HepG2 (cell line): ENCODE data around the gene LOC128125822.

Source experiments
- CEBPG ChIP-seq: IDR thresholded peaks from 2 replicates; pipeline ENCODE4 v1.6.1; 2016
- EEA1 ChIP-seq: sonication (generic); formaldehyde crosslinking; IDR thresholded peaks from 2 replicates; pipeline ENCODE4 v1.5.1; 2020; ENCODE audit warnings: mild to moderate bottlenecking, missing genetic modification reagents, borderline replicate concordance
- ELF1 ChIP-seq: sonication (generic); formaldehyde crosslinking; IDR thresholded peaks from 2 replicates; pipeline ENCODE4 v1.4.0; 2020; ENCODE audit warnings: missing genetic modification reagents
- KDM5B ChIP-seq: sonication (generic); formaldehyde crosslinking; IDR thresholded peaks from 2 replicates; pipeline ENCODE4 v1.4.0; 2020; ENCODE audit warnings: missing genetic modification reagents, mild to moderate bottlenecking, borderline replicate concordance
- NFKB2 ChIP-seq: sonication (generic); formaldehyde crosslinking; IDR thresholded peaks from 2 replicates; pipeline ENCODE4 v1.4.0; 2020; ENCODE audit warnings: missing genetic modification reagents, borderline replicate concordance
- RARA ChIP-seq: IDR thresholded peaks from 2 replicates; pipeline ENCODE4 v1.6.1; 2016; ENCODE audit warnings: missing genetic modification reagents, missing compliant biosample characterization
- SMARCE1 ChIP-seq: fragments of 450-650 bp; IDR thresholded peaks from 2 replicates; pipeline ENCODE4 v1.6.1; 2017; ENCODE audit warnings: borderline replicate concordance
- TRIM24 ChIP-seq: sonication (generic); formaldehyde crosslinking; IDR thresholded peaks from 2 replicates; pipeline ENCODE4 v1.8.0; 2022; ENCODE audit warnings: mild to moderate bottlenecking, missing genetic modification reagents
- ZNF546 ChIP-seq: sonication (generic); formaldehyde crosslinking; conservative IDR thresholded peaks from 2 replicates; pipeline ENCODE4 v1.8.1; 2023; ENCODE audit warnings: mild to moderate bottlenecking, missing genetic modification reagents
- ZNF772 ChIP-seq: sonication (generic); formaldehyde crosslinking; IDR thresholded peaks from 2 replicates; pipeline ENCODE4 v1.5.0; 2020; ENCODE audit warnings: mild to moderate bottlenecking, missing genetic modification reagents
- ZNF773 ChIP-seq: sonication (generic); formaldehyde crosslinking; IDR thresholded peaks from 2 replicates; pipeline ENCODE4 v1.4.0; 2020; ENCODE audit warnings: missing genetic modification reagents, borderline replicate concordance
- TF ChIP-seq, protein P1 (sequence below): sonication (generic); formaldehyde crosslinking; IDR thresholded peaks from 2 replicates; pipeline ENCODE4 v1.8.1; 2023; ENCODE audit warnings: mild to moderate bottlenecking, missing genetic modification reagents, borderline replicate concordance
- TF ChIP-seq, protein P2 (sequence below): IDR thresholded peaks from 2 replicates; pipeline ENCODE4 v1.4.0; 2020; ENCODE audit warnings: mild to moderate bottlenecking, missing genetic modification reagents
- TF ChIP-seq, protein P3 (sequence below): sonication (generic); formaldehyde crosslinking; IDR thresholded peaks from 2 replicates; pipeline ENCODE4 v1.8.1; 2023; ENCODE audit warnings: mild to moderate bottlenecking, inconsistent platforms, moderate library complexity, missing genetic modification reagents, borderline replicate concordance
- TF ChIP-seq, protein P4 (sequence below): sonication (generic); formaldehyde crosslinking; IDR thresholded peaks from 2 replicates; pipeline ENCODE4 v1.5.1; 2020; ENCODE audit warnings: mild to moderate bottlenecking, missing genetic modification reagents, borderline replicate concordance
- TF ChIP-seq, protein P5 (sequence below): sonication (generic); formaldehyde crosslinking; conservative IDR thresholded peaks from 2 replicates; pipeline ENCODE4 v1.5.0; 2020; ENCODE audit warnings: missing genetic modification reagents
- TF ChIP-seq, protein P6 (sequence below): sonication (generic); formaldehyde crosslinking; IDR thresholded peaks from 2 replicates; pipeline ENCODE4 v1.5.0; 2020; ENCODE audit warnings: missing genetic modification reagents
- TF ChIP-seq, protein P7 (sequence below): sonication (generic); formaldehyde crosslinking; IDR thresholded peaks from 2 replicates; pipeline ENCODE4 v1.9.0; 2022; ENCODE audit warnings: missing genetic modification reagents, mild to moderate bottlenecking, borderline replicate concordance

Gene LOC128125822

DNA sequence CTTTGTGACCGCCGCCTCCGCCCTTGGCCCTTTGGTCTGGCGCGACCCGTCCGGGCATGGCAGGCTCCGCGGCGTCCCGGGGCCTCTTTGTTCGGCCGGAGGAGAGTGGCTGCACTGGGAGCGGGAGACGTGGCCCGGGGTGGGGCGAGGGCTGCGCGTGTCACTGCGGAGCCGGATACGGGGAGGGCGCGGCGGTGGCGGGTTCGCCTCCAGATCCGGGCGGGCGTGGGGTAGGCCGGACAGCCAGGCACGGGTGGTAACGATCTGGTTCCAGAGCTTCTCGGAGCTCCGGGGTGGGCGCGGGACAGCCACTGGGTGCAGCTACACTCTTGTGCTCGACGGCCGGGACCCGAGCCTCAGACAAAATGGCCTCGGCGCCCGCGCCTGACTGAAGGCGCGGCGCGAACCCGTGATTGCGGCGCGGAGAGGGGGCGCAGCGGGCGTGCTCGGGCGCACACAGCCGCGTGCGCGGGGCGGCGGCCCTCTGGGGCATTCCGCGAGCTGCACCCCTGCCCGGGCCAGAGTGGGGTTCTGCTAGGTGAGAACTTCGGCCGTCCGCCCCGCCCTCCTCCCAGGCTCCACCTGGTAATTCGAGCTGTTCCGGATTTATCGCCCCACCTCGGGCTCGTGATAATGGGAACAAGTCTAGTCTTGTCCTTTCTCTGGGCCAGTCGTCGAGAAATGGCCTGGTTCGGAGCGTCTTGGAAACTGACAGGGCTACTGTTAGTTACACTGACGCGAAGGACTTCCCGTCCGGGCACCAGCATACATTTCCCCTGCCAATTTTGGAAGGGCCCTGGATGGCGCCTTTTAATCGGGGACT is 1.0 kb downstream of the LOC128125822 start (continued):
- TF ChIP-seq, protein P1, sequence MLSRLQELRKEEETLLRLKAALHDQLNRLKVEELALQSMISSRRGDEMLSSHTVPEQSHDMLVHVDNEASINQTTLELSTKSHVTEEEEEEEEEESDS (CRISPR knock-in tag) = peak; percentile 52; the same call in 1 of the 2 replicates
- no peak for TF ChIP-seq ZNF773 (CRISPR knock-in tag)
- no peak; the same call in none of the 2 replicates for TF ChIP-seq ZNF546 (CRISPR knock-in tag)
- no peak; the same call in 1 of the 2 replicates for TF ChIP-seq CEBPG
- no peak for TF ChIP-seq SMARCE1
- TF ChIP-seq, protein P2, sequence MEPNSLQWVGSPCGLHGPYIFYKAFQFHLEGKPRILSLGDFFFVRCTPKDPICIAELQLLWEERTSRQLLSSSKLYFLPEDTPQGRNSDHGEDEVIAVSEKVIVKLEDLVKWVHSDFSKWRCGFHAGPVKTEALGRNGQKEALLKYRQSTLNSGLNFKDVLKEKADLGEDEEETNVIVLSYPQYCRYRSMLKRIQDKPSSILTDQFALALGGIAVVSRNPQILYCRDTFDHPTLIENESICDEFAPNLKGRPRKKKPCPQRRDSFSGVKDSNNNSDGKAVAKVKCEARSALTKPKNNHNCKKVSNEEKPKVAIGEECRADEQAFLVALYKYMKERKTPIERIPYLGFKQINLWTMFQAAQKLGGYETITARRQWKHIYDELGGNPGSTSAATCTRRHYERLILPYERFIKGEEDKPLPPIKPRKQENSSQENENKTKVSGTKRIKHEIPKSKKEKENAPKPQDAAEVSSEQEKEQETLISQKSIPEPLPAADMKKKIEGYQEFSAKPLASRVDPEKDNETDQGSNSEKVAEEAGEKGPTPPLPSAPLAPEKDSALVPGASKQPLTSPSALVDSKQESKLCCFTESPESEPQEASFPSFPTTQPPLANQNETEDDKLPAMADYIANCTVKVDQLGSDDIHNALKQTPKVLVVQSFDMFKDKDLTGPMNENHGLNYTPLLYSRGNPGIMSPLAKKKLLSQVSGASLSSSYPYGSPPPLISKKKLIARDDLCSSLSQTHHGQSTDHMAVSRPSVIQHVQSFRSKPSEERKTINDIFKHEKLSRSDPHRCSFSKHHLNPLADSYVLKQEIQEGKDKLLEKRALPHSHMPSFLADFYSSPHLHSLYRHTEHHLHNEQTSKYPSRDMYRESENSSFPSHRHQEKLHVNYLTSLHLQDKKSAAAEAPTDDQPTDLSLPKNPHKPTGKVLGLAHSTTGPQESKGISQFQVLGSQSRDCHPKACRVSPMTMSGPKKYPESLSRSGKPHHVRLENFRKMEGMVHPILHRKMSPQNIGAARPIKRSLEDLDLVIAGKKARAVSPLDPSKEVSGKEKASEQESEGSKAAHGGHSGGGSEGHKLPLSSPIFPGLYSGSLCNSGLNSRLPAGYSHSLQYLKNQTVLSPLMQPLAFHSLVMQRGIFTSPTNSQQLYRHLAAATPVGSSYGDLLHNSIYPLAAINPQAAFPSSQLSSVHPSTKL (CRISPR knock-in tag) = peak; percentile 36; the same call in 1 of the 2 replicates
- TF ChIP-seq, protein P3, sequence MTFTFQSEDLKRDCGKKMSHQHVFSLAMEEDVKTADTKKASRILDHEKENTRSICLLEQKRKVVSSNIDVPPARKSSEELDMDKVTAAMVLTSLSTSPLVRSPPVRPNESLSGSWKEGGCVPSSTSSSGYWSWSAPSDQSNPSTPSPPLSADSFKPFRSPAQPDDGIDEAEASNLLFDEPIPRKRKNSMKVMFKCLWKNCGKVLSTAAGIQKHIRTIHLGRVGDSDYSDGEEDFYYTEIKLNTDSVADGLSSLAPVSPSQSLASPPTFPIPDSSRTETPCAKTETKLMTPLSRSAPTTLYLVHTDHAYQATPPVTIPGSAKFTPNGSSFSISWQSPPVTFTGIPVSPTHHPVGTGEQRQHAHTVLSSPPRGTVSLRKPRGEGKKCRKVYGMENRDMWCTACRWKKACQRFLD (CRISPR knock-in tag) = no peak
- no peak for TF ChIP-seq ZNF772
- TF ChIP-seq, protein P4, sequence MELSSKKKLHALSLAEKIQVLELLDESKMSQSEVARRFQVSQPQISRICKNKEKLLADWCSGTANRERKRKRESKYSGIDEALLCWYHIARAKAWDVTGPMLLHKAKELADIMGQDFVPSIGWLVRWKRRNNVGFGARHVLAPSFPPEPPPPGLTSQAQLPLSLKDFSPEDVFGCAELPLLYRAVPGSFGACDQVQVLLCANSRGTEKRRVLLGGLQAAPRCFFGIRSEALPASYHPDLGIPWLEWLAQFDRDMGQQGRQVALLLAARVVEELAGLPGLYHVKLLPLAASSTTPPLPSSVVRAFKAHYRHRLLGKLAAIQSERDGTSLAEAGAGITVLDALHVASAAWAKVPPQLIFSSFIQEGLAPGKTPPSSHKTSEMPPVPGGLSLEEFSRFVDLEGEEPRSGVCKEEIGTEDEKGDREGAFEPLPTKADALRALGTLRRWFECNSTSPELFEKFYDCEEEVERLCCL (CRISPR knock-in tag) = 0 out of 2 replicates have a peak, but pooled peaks have one; percentile 52
- peak; percentile 77; the same call in 1 of the 2 replicates for TF ChIP-seq ELF1 (CRISPR knock-in tag)
- TF ChIP-seq NFKB2 (CRISPR knock-in tag) = peak; percentile 82
- TF ChIP-seq, protein P5, sequence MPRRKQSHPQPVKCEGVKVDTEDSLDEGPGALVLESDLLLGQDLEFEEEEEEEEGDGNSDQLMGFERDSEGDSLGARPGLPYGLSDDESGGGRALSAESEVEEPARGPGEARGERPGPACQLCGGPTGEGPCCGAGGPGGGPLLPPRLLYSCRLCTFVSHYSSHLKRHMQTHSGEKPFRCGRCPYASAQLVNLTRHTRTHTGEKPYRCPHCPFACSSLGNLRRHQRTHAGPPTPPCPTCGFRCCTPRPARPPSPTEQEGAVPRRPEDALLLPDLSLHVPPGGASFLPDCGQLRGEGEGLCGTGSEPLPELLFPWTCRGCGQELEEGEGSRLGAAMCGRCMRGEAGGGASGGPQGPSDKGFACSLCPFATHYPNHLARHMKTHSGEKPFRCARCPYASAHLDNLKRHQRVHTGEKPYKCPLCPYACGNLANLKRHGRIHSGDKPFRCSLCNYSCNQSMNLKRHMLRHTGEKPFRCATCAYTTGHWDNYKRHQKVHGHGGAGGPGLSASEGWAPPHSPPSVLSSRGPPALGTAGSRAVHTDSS = no peak
- no peak for TF ChIP-seq TRIM24 (CRISPR knock-in tag)
- TF ChIP-seq KDM5B (CRISPR knock-in tag) = peak; percentile 92
- TF ChIP-seq, protein P6, sequence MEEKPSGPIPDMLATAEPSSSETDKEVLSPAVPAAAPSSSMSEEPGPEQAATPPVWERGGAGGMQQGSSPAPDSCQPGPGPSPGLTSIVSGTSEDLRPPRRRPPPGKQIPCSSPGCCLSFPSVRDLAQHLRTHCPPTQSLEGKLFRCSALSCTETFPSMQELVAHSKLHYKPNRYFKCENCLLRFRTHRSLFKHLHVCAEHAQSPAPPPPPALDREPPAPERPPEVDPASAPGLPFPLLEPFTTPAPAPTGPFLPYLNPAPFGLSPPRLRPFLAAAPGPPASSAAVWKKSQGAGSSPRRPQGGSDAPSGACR = no peak
- peak; percentile 93 for TF ChIP-seq EEA1 (CRISPR knock-in tag)
- TF ChIP-seq, protein P7, sequence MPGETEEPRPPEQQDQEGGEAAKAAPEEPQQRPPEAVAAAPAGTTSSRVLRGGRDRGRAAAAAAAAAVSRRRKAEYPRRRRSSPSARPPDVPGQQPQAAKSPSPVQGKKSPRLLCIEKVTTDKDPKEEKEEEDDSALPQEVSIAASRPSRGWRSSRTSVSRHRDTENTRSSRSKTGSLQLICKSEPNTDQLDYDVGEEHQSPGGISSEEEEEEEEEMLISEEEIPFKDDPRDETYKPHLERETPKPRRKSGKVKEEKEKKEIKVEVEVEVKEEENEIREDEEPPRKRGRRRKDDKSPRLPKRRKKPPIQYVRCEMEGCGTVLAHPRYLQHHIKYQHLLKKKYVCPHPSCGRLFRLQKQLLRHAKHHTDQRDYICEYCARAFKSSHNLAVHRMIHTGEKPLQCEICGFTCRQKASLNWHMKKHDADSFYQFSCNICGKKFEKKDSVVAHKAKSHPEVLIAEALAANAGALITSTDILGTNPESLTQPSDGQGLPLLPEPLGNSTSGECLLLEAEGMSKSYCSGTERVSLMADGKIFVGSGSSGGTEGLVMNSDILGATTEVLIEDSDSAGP = peak; percentile 73
- TF ChIP-seq RARA (CRISPR knock-in tag) = peak; percentile 41; the same call in 1 of the 2 replicates
